Mucosa of descending colon (tissue), 3 donors: ENCODE results near the gene UGP2. TPM values are rescaled to one million over a fixed set of nuclear protein-coding genes. Genes with fewer than 3 reads are reported as not detected.

ENCODE experiments used
- ATAC-seq: fragments of 200-7000 bp; cut with Tn5 transposase; one replicate; pipeline ENCODE4 v1.9.1; 2020; ENCODE audit warnings: mild to moderate bottlenecking, moderate library complexity
- DNase-seq, 3 donors: peaks; one replicate each; pipeline ENCODE4 v3.0.0-alpha.2; 2020
- H3K36me3 ChIP-seq: fragments of 200-600 bp; one replicate; pipeline ENCODE4 v1.8.0; 2021; ENCODE audit warnings: low read depth, mild to moderate bottlenecking
- H3K4me1 ChIP-seq: fragments of 200-600 bp; one replicate; pipeline ENCODE4 v1.8.0; 2021; ENCODE audit warnings: low read depth, mild to moderate bottlenecking
- H3K4me3 ChIP-seq: fragments of 200-600 bp; one replicate; pipeline ENCODE4 v1.8.0; 2021; ENCODE audit warnings: mild to moderate bottlenecking
- H3K9me3 ChIP-seq: fragments of 200-600 bp; one replicate; pipeline ENCODE4 v1.8.0; 2021; ENCODE audit warnings: mild to moderate bottlenecking
- intact Hi-C, 2 donors: fragments of 100-400 bp; cut with DNase I in 1 of 2; cut with micrococcal nuclease in 1 of 2; formaldehyde crosslinking; loops; one replicate each; pipeline versions ENCODE4 v1.11.0 to v1.11.1; 2022; cut with DNase I, micrococcal nuclease
- total RNA-seq, 3 donors: library from RNA; stranded (reverse); fragmentation: NEBNext Ultra II Directional in 2 of 3; extraction: Animal tissue kit (Norgen Biotek cat#: 25700) in 2 of 3; gene quantifications; one replicate each; pipeline versions ENCODE4 v1.2.1 to v1.2.4, GENCODE V29; 2021 to 2023
- TF ChIP-seq, protein P1 (sequence below): fragments of 200-600 bp; IDR thresholded peaks from one replicate; pipeline ENCODE4 v1.8.0; 2022; ENCODE audit warnings: antibody characterized with exemption, mild to moderate bottlenecking
- donor health status: DM: no; HTN: no; CAD: no; lungs with moderate emphysema.
- donor health status: DM: no; HTN: no; CAD: no.
- donor health status: DM: no; HTN: yes; CAD: no.

The UGP2 gene
- total RNA-seq, 3 donors from 2014 or later = 408 to 683 (median 538) TPM

DNA sequence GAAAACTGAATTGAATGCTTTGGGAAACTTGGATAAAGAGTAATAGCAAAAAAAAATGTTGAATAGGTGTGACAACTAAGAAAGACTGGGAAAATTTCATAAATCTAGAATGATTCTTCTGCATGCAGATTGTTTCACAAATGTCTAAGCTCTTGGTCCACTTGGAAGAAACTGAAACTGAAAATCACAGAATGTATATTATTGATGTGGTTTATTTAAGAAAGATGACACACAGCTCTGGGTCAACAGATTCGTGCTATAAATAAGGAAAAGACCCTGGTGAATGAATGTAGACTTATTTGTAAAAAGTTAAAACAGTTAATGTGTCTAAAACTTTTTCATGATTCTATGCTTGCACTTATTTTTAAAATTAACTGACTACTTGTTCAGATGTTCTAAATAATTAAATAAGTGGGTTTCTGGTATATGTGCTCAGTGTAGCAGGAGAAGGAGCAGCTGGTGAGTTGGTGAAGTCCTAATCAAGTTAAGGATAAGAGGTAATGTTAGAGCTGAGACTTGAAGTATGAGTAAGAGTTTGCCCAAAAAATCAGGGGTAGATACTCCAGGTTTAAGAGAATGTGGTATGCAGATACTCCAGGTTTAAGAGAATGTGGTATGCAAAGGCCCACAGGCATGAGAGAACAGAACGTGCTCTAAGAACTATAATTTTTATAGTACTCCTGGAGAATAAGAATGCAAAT is 24.5 kb downstream of the UGP2 start:
- peaks cover 14% of the 10 kb centered on the region for H3K4me1 ChIP-seq
- H3K4me3 ChIP-seq = no peak overlapping the region
- no peaks in the 10 kb centered on the region for H3K9me3 ChIP-seq
- intact Hi-C loops = no loop called here
- no peak for DNase-seq
- ATAC-seq = no peak
- TF ChIP-seq, protein P1, sequence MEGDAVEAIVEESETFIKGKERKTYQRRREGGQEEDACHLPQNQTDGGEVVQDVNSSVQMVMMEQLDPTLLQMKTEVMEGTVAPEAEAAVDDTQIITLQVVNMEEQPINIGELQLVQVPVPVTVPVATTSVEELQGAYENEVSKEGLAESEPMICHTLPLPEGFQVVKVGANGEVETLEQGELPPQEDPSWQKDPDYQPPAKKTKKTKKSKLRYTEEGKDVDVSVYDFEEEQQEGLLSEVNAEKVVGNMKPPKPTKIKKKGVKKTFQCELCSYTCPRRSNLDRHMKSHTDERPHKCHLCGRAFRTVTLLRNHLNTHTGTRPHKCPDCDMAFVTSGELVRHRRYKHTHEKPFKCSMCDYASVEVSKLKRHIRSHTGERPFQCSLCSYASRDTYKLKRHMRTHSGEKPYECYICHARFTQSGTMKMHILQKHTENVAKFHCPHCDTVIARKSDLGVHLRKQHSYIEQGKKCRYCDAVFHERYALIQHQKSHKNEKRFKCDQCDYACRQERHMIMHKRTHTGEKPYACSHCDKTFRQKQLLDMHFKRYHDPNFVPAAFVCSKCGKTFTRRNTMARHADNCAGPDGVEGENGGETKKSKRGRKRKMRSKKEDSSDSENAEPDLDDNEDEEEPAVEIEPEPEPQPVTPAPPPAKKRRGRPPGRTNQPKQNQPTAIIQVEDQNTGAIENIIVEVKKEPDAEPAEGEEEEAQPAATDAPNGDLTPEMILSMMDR = no peak
- no peaks in the 10 kb centered on the region for H3K36me3 ChIP-seq

DNA sequence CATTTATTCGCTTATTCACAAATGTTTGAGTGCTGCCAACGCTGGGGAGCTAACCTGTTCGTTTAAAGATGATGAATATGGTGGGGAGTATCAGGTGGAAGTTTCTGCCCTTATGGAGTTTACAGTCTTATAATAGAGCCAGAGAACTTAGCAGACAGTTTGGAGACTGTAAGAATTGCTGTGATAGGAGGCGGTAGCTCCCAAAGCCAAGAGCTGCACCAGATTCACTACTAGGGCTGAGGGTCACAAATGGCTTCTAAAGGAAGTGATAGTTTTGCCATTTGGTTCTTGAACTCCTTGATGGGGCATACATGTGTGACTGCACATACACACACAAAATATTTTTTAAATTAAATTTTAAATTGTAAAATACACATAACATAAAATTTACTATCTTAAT is 29.0 kb downstream of the UGP2 start:
- Histone ChIP-seq H3K36me3 (no peaks in the 10 kb centered on the region), H3K4me1 (no peaks in the 10 kb centered on the region), H3K9me3 (no peaks in the 10 kb centered on the region), H3K4me3 (no peak overlapping the region)
- ATAC-seq (no peak), DNase-seq (no peak)
- TF ChIP-seq, protein P1 = no peak
- intact Hi-C loops = no loop called here

DNA sequence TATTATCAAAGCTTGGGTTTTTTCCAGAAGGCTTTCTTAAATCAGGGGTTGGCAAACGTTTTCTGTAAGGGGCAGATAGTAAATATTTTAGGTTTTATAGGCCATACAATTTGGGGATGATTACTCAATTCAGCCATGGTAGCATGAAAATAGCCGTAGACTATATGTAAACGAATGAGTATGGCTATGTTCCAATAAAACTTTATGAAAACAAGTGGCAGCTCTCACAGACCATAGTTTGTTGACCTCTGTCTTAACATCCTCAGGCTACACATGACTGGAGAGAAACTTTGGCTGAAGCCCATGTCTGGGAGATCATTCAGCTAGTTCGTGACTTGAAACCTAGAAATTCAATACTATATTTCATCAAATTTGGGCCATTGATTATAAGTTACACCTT is 30.2 kb downstream of the UGP2 start:
- ATAC-seq (no peak), DNase-seq (no peak)
- TF ChIP-seq, protein P1 = no peak
- Histone ChIP-seq H3K4me1 (no peaks in the 10 kb centered on the region), H3K9me3 (no peaks in the 10 kb centered on the region), H3K36me3 (no peaks in the 10 kb centered on the region), H3K4me3 (no peak overlapping the region)
- intact Hi-C loops = no loop called here

DNA sequence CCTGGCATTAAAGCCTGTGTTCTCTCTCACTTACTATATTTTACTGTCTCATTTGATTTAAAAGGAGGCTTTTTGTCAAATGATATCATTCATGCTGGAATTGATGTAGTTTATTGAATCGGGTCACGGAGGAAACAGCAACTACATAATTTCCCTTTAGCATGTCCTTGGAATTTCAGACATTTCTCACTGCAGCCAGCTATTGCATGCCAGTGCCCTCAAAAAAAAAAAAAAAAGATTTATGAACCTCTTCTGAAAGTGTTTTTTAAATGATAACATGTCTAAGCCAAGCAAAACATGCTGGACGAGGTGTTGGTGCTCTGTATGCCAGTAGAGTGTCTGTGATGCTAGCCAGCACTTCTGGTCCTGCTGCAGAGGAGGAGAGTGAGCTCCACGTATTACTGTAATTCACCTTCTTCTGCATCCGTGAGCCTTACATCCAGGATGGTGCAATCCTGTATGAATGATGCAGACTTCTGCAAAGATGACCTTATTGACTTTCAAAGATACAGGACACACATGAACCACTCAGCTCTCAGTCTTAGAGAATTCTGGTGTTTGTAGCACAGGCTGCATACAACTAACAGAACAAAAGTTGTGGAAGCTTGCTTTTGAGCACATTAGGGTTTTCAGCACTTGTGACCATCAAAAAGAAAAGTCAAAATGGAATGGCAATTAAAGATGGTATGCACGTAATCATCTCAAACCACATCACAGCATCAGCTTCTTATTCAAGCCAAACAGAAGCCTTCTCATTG is 31.1 kb downstream of the UGP2 start:
- Histone ChIP-seq H3K9me3 (no peaks in the 10 kb centered on the region), H3K4me1 (no peaks in the 10 kb centered on the region), H3K36me3 (no peaks in the 10 kb centered on the region), H3K4me3 (no peak overlapping the region)
- no peak for ATAC-seq
- intact Hi-C loops = no loop called here
- TF ChIP-seq, protein P1 = no peak
- no peak for DNase-seq

DNA sequence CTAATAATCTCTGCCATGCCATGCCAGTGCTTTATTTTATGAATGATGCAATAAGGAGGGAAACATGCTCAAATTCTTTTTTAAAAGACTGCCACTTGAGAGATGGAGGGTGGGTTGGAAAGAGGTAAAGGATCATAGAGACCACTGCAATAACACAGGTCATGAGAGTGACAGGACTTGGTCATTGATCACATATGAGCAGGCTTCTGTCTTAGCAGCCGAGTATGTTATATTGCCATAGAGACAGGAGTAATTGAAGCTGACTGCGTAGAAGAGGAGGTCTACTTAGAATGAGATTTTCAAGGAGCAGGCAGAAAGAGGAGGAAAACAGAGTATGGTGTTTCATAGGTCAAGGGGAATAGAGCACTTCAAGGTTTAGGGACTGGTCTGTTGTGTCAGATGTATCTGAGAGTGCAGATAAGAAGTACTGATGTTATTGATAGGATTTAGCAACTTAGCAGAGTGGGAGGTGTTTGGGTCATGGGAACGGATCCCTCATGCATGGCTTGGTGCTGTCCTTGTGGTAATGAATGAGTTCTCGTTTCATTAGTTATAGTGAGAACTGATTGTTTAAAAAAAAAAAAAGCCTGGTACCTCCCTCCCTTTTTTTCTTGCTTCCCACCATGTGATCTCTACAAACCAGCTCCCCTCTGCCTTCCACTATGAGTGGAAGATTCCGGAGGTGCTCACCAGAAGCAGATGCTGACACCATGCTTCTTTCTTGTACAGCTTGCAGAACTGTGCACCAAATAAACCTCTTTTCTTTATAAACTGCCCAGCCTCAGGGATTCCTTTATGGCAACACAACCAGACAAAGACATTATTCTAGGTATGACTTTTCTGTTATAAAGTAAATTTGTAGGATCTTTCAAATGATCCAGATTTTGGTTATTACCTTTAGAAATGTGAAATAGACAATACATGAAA is 32.8 kb downstream of the UGP2 start:
- Histone ChIP-seq H3K9me3 (no peaks in the 10 kb centered on the region), H3K36me3 (no peaks in the 10 kb centered on the region), H3K4me3 (no peak overlapping the region), H3K4me1 (no peaks in the 10 kb centered on the region)
- TF ChIP-seq, protein P1 = no peak
- no peak for ATAC-seq
- intact Hi-C loops = no loop called here
- no peak for DNase-seq
